ENCODE measurements around the gene APOL4. TPM values are rescaled to one million over a fixed set of nuclear protein-coding genes. Genes with fewer than 3 reads are reported as not detected.

APOL4 gene
- total RNA-seq, 6 donors from 2014 or later, result 5.4 to 24.7 (median 10.2) TPM

GRCh38 chr22:36182056-36182455 is 19.6 kb downstream of the APOL4 start:
- no peaks in the 10 kb centered on the region for H3K27me3 ChIP-seq
- H3K4me3 ChIP-seq, result no peak overlapping the region
- peaks cover 0 to 9% (median 2%) of the 10 kb centered on the region in 4 donors for H3K4me1 ChIP-seq
- 81 to 83% methylated on average over 7 of the region's 7 CpGs for WGBS, 2 donors
- H3K27ac ChIP-seq, result no peak overlapping the region
- TF ChIP-seq CTCF (IDR thresholded peaks at IDR 0.05) (no peak), POLR2A (IDR thresholded peaks at IDR 0.05) (no peak), EP300 (IDR thresholded peaks at IDR 0.05) (no peak), POLR2AphosphoS5 (IDR thresholded peaks at IDR 0.05) (no peak)
- DNase-seq (no peak), ATAC-seq (ENCODE audit: low FRiP score in 2 of 2) (no peak)
- no peaks in the 10 kb centered on the region for H3K9me3 ChIP-seq
- no peaks in the 10 kb centered on the region for H3K36me3 ChIP-seq

- no peaks in the 10 kb centered on the region for H3K36me3 ChIP-seq
- no peaks in the 10 kb centered on the region for H3K9me3 ChIP-seq
- peaks cover 0 to 9% (median 2%) of the 10 kb centered on the region in 4 donors for H3K4me1 ChIP-seq
- no peak overlapping the region for H3K27ac ChIP-seq
- no peaks in the 10 kb centered on the region for H3K27me3 ChIP-seq
- 90 to 91% methylated on average over 6 of the region's 6 CpGs for WGBS, 2 donors
- DNase-seq, result no peak
- no peak overlapping the region for H3K4me3 ChIP-seq
- ATAC-seq (ENCODE audit: low FRiP score in 2 of 2), result no peak
- no peak for TF ChIP-seq EP300 (IDR thresholded peaks at IDR 0.05)
- no peak for TF ChIP-seq POLR2A (IDR thresholded peaks at IDR 0.05)
- TF ChIP-seq POLR2AphosphoS5 (IDR thresholded peaks at IDR 0.05), result no peak
- TF ChIP-seq CTCF (IDR thresholded peaks at IDR 0.05), result no peak
Measured at GRCh38 chr22:36180928-36181327, 20.7 kb downstream of the APOL4 start.

- Histone ChIP-seq H3K4me3 (no peak overlapping the region), H3K4me1 (peaks cover 0 to 9% (median 2%) of the 10 kb centered on the region in 4 donors), H3K27ac (peak overlapping the region in 2 of 4 donors; percentile 38 to 47), H3K36me3 (no peaks in the 10 kb centered on the region), H3K9me3 (no peaks in the 10 kb centered on the region), H3K27me3 (no peaks in the 10 kb centered on the region)
- no peak for TF ChIP-seq POLR2A (IDR thresholded peaks at IDR 0.05)
- TF ChIP-seq CTCF (IDR thresholded peaks at IDR 0.05), result peak; percentile 84 to 92 (median 90)
- no peak for TF ChIP-seq EP300 (IDR thresholded peaks at IDR 0.05)
- WGBS, 2 donors, result 50 to 68% methylated on average over 8 to 22 of the region's 22 CpGs
- ATAC-seq (ENCODE audit: low FRiP score in 2 of 2) (peak; percentile 93 to 94), DNase-seq (peak in 1 of 2 donors; percentile 89)
Measured at GRCh38 chr22:36180038-36180880, 21.4 kb downstream of the APOL4 start.

GRCh38 chr22:36177160-36177559 is 24.4 kb downstream of the APOL4 start:
- H3K27ac ChIP-seq, result no peak overlapping the region
- no peaks in the 10 kb centered on the region for H3K9me3 ChIP-seq
- no peaks in the 10 kb centered on the region for H3K36me3 ChIP-seq
- peaks cover 0 to 4% (median 2%) of the 10 kb centered on the region in 4 donors for H3K4me1 ChIP-seq
- ATAC-seq (ENCODE audit: low FRiP score in 2 of 2) (no peak), DNase-seq (no peak)
- H3K27me3 ChIP-seq, result no peaks in the 10 kb centered on the region
- no peak overlapping the region for H3K4me3 ChIP-seq
- WGBS, 2 donors, result 86 to 88% methylated on average over 3 of the region's 3 CpGs
- TF ChIP-seq CTCF (IDR thresholded peaks at IDR 0.05) (no peak), EP300 (IDR thresholded peaks at IDR 0.05) (no peak), POLR2AphosphoS5 (IDR thresholded peaks at IDR 0.05) (no peak), POLR2A (IDR thresholded peaks at IDR 0.05) (no peak)
